Stomach (tissue), 9 donors: ENCODE measurements around the gene FHOD3. TPM values are rescaled to one million over a fixed set of nuclear protein-coding genes. Genes with fewer than 3 reads are reported as not detected.

Experiments
- DNase-seq, 2 donors: peaks; one replicate each; pipeline versions ENCODE4 v3.0.0 to v3.0.0-alpha.2; 2013 to 2019
- H3K27ac ChIP-seq, 5 donors: fragments of 200-600 bp in 4 of 5; sonication (generic) in 4 of 5; one replicate each; pipeline ENCODE4 v1.5.1; 2013 to 2019; ENCODE audit warnings: mild to moderate bottlenecking in 1 of 5, moderate library complexity in 1 of 5
- H3K27me3 ChIP-seq, 3 donors: fragments of 200-600 bp; sonication (generic); one replicate each; pipeline ENCODE4 v1.5.1; 2017 to 2019; ENCODE audit warnings: mixed run types in 1 of 3
- H3K36me3 ChIP-seq, 4 donors: fragments of 200-600 bp; sonication (generic); 1 replicate in 3 of 4; 2 replicates in 1 of 4; pipeline ENCODE4 v1.5.1; 2016 to 2019
- H3K4me1 ChIP-seq, 4 donors: fragments of 200-600 bp; sonication (generic); one replicate each; pipeline ENCODE4 v1.5.1; 2016 to 2019
- H3K4me3 ChIP-seq, 4 donors: fragments of 200-600 bp; sonication (generic) in 3 of 4; one replicate each; pipeline ENCODE4 v1.5.1; 2016 to 2019; ENCODE audit warnings: mild to moderate bottlenecking in 1 of 4
- H3K9me3 ChIP-seq, 4 donors: fragments of 200-600 bp; sonication (generic); one replicate each; pipeline ENCODE4 v1.5.1; 2016 to 2019
- CTCF ChIP-seq, 7 experiments: fragments of 450-650 bp in 4 of 7; fragments of 200-600 bp in 3 of 7; sonication (generic) in 3 of 7; IDR thresholded peaks; one replicate each; pipeline ENCODE4 v1.5.1; 2016 to 2019; ENCODE audit warnings: antibody characterized with exemption in 7 of 7, control low read depth in 2 of 7, mild to moderate bottlenecking in 1 of 7
- EP300 ChIP-seq: sonication (generic); formaldehyde crosslinking; IDR thresholded peaks from one replicate; pipeline ENCODE4 v1.6.1; 2017; ENCODE audit warnings: antibody characterized with exemption
- POLR2A ChIP-seq, 4 donors: fragments of 450-650 bp; IDR thresholded peaks; one replicate each; pipeline ENCODE4 v1.6.1; 2016; ENCODE audit warnings: antibody characterized with exemption in 4 of 4, control low read depth in 2 of 4, mild to moderate bottlenecking in 1 of 4, moderate library complexity in 1 of 4
- POLR2AphosphoS5 ChIP-seq, 3 donors: sonication (generic); formaldehyde crosslinking; IDR thresholded peaks; one replicate each; pipeline ENCODE4 v1.6.1; 2016; ENCODE audit warnings: antibody characterized with exemption in 3 of 3
- WGBS, 5 donors: extraction: QIAGEN DNeasy Blood & Tissue Kit in 3 of 5; methylation state at CpG; one replicate each; pipeline versions ENCODE4 v1.1.5 to v1.1.7; 2013 to 2018; 5-methylcytosine and 5-hydroxymethylcytosine counted together
- intact Hi-C: fragments of 100-400 bp; cut with DNase I; formaldehyde crosslinking; loops from one replicate; pipeline ENCODE4 v1.15.1; 2023; ENCODE audit warnings: low total_unique reads
- polyA plus RNA-seq, 3 donors: library from polyadenylated mRNA; stranded (reverse); fragments of 200-250 nt; gene quantifications; one replicate each; pipeline ENCODE4 v1.2.3, GENCODE V29; 2013
- total RNA-seq, 5 donors: library from RNA; depleted of rRNA; stranded (reverse); fragments of >200 nt; gene quantifications; one replicate each; pipeline versions ENCODE4 v1.1.0 to v1.2.3, GENCODE V29; 2014 to 2016
- donor health status: healthy with polysubstance abuse.
- donor health status: Bipolar disorder and iron deficiency.
- donor health status: healthy.

The FHOD3 gene
- total and polyA plus RNA-seq, 8 donors: under 0.01 to 9.1 (median 4.6) TPM

GRCh38 chr18:36593641-36594040, 296.1 kb downstream of the FHOD3 start:
- Histone ChIP-seq H3K4me3 (no peak overlapping the region), H3K27me3 (no peaks in the 10 kb centered on the region), H3K36me3 (no peaks in the 10 kb centered on the region), H3K4me1 (no peaks in the 10 kb centered on the region), H3K9me3 (no peaks in the 10 kb centered on the region), H3K27ac (no peak overlapping the region)
- TF ChIP-seq POLR2A (IDR thresholded peaks at IDR 0.05) (no peak), POLR2AphosphoS5 (IDR thresholded peaks at IDR 0.05) (no peak), EP300 (no peak), CTCF (IDR thresholded peaks at IDR 0.05) (no peak)
- DNase-seq: no peak
- intact Hi-C loops: no loop called here
- WGBS, 5 donors: 72 to 93% (median 82%) methylated on average over 6 of the region's 6 CpGs

GRCh38 chr18:36594621-36595020, 297.1 kb downstream of the FHOD3 start:
- no peak overlapping the region for H3K4me3 ChIP-seq

GRCh38 chr18:36595046-36595817, 297.7 kb downstream of the FHOD3 start:
- H3K27ac ChIP-seq: no peak overlapping the region
- no peaks in the 10 kb centered on the region for H3K4me1 ChIP-seq
- H3K4me3 ChIP-seq: no peak overlapping the region
- 65 to 73% (median 69%) methylated on average over 10 of the region's 10 CpGs for WGBS, 5 donors
- H3K27me3 ChIP-seq: no peaks in the 10 kb centered on the region
- H3K36me3 ChIP-seq: no peaks in the 10 kb centered on the region
- no peaks in the 10 kb centered on the region for H3K9me3 ChIP-seq
- intact Hi-C loops: no loop called here
- TF ChIP-seq POLR2A (IDR thresholded peaks at IDR 0.05) (no peak), POLR2AphosphoS5 (IDR thresholded peaks at IDR 0.05) (no peak)
- no peak for DNase-seq

More at GRCh38 chr18:36594621-36595020, 297.1 kb downstream of the FHOD3 start:
- WGBS, 5 donors: 81 to 86% (median 83%) methylated on average over 9 of the region's 9 CpGs
- DNase-seq: no peak
- H3K27ac ChIP-seq: no peak overlapping the region
- no peaks in the 10 kb centered on the region for H3K36me3 ChIP-seq
- TF ChIP-seq CTCF (IDR thresholded peaks at IDR 0.05): no peak
- H3K4me1 ChIP-seq: no peaks in the 10 kb centered on the region
- intact Hi-C loops: no loop called here
- H3K27me3 ChIP-seq: no peaks in the 10 kb centered on the region
- H3K9me3 ChIP-seq: no peaks in the 10 kb centered on the region

- WGBS, 5 donors: 86 to 93% (median 88%) methylated on average over 6 of the region's 6 CpGs
- Histone ChIP-seq H3K36me3 (no peaks in the 10 kb centered on the region), H3K27ac (no peak overlapping the region), H3K27me3 (no peaks in the 10 kb centered on the region), H3K4me3 (no peak overlapping the region), H3K9me3 (no peaks in the 10 kb centered on the region), H3K4me1 (no peaks in the 10 kb centered on the region)
- intact Hi-C loops: no loop called here
- no peak for TF ChIP-seq POLR2A (IDR thresholded peaks at IDR 0.05)
- TF ChIP-seq EP300: no peak
- no peak for TF ChIP-seq POLR2AphosphoS5 (IDR thresholded peaks at IDR 0.05)
- no peak for TF ChIP-seq CTCF (IDR thresholded peaks at IDR 0.05)
- no peak for DNase-seq
Measured at GRCh38 chr18:36595818-36596215, 298.3 kb downstream of the FHOD3 start.

GRCh38 chr18:36597636-36598035, 300.1 kb downstream of the FHOD3 start:
- WGBS, 5 donors: 82 to 85% (median 84%) methylated on average over 4 of the region's 4 CpGs
- H3K4me3 ChIP-seq: no peak overlapping the region
- intact Hi-C loops: no loop called here
- no peaks in the 10 kb centered on the region for H3K9me3 ChIP-seq
- H3K4me1 ChIP-seq: no peaks in the 10 kb centered on the region
- no peaks in the 10 kb centered on the region for H3K27me3 ChIP-seq
- TF ChIP-seq CTCF (IDR thresholded peaks at IDR 0.05) (no peak), POLR2AphosphoS5 (IDR thresholded peaks at IDR 0.05) (no peak), EP300 (no peak), POLR2A (IDR thresholded peaks at IDR 0.05) (no peak)
- H3K36me3 ChIP-seq: no peaks in the 10 kb centered on the region
- no peak for DNase-seq
- no peak overlapping the region for H3K27ac ChIP-seq
